ENCODE data around the gene ANTXRL. TPM values are rescaled to one million over a fixed set of nuclear protein-coding genes. Genes with fewer than 3 reads are reported as not detected.
A peak's percentile ranks its signal among the peaks of the same experiment; 100 is the strongest.
"Not testable (repeated sequence)": the region's sequence is repeated elsewhere in the genome, so short reads cannot be mapped to it uniquely, and the experiment has no call there.

Gene ANTXRL
- total RNA-seq, 1 donor from 2014 or later: not detected

DNA sequence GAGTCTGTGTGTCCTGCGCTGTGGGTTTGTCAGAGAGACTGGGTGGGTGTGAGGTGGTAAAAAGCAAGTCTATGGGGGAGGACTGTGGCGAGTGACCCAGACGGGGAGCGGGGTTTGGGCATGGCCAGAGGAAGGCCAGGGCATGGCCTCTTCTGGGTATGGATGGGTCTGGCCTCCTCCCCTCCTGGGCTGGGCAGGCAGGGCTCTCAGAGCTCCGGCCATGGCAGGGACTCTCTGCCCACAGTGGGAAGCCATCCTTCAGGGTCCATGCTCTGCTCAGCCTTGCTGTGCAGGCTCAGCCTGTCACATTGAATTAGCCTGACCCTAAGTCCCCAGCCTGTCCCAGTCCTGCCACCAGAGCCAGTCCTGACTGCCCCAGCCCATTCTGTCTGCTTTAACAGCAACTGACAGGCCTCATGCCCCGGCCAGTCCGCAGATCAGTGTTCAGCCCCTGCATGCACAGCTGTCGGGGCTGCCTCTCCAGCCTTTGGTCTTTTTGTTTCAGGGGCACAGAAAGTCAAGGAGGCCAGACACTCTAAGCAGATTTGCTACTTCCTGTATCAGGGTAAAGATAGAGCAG is 7.9 kb downstream of the ANTXRL start:
- no peak for DNase-seq (ENCODE audit: low read depth in 2 of 2)

DNA sequence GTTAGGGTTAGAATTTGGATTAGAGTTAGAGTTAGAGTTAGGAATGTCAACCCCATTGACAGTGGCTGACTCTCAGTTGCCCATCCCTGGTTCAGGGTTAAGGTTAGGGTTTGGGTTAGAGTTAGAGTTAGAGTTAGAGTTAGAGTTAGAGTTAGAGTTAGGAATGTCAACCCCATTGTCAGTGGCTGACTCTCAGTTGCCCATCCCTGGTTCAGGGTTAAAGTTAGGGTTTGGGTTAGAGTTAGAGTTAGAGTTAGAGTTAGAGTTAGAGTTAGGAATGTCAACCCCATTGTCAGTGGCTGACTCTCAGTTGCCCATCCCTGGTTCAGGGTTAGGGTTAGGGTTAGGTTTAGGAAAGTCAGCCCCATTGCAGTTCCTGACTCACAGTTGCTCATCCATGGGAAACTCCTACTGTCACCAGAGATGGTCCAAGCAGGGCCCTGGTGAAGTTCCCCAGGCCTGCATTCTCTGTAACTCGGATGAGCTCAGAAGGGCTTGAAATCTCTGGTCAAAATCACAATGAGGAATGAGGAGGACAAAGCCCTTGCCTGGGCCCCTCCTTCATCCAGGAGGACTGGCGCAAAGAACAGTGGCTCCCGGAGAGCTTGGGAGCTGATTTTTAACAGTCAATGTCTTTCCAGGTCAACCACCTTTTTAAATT is 8.7 kb downstream of the ANTXRL start:
- DNase-seq (ENCODE audit: low read depth in 2 of 2): not testable (repeated sequence)

DNA sequence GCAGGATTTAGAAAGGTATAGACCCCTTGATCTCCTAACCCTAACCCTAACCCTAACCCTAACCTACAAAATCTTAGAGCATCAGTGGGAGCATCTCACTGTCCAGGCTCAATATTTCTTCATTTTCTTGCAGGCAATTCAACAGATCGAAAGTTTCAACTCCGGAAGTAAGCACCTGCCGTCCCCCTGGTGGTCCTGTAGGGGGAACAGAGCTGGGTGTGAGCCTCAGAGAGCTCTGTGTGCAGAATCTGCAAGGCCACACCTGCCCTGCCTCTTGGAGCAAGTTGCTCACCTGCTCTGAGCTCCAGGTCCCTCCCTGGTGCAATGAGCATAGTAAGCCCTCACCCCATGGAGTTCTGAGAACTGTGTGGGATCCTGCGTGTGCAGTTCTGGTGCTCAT is 9.3 kb downstream of the ANTXRL start:
- not testable (repeated sequence) for DNase-seq (ENCODE audit: low read depth in 2 of 2)

DNA sequence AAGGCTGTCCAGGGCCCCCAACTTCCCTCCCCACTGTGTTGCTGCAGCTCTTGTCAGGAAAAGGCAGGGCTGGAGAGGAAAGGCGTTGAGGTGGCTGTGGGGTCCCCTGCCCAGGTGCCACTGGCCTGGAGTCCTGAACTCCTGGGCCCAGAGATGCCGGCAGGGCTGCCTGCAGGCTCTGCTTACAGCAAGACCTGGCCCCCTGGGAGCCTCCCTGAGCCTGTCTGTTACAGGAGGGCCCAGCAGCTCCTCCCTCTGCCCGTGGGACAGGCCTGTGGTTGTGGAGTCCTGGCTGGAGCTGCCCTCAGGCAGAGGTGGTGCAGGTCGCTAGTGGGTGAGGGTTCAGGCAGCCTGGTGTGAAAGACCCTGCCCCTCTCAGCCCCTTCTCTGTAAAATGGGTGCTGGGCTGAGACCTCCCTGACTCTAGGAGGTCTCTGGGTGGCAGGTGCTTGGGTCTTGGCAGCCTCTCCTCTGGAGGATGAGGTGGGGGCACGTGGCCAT is 9.9 kb downstream of the ANTXRL start:
- DNase-seq (ENCODE audit: low read depth in 2 of 2): no peak

DNA sequence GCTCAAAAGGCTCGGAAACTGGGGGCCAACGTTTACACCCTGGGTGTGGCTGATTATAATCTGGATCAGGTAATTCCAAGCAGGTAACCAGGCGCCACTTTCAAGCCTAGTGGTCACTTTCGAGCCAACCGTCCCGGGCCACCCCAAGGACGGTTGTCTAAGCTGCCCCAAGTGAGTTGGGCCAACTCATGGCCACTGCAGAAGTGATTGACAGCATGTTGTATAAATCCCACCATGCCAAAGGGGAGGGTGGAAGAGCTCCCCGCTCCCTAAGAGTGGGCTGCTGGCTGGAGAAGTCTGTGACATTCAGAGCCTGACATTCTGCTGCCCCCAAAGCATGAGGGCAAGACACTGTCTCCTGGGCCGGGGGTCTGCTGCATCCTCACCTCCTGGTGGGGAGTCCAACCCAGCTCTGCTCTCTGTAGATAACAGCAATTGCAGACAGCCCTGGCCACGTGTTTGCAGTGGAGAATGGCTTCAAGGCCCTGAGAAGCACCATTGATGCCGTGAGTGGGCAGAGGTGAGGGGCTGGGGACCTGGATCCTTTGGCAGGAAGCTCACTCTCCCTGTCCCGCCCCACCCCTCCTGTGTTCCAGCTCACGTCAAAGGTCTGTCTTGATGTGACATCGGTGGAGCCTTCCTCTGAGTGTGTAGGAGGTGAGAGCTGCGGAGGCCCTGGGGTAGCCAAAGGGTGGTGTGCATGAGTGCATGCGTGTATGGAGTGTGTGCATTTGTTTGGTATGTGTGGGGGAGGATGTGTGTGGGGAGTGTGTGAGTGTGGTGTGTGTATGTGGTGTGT is 10.8 kb downstream of the ANTXRL start:
- DNase-seq (ENCODE audit: low read depth in 2 of 2): no peak

DNA sequence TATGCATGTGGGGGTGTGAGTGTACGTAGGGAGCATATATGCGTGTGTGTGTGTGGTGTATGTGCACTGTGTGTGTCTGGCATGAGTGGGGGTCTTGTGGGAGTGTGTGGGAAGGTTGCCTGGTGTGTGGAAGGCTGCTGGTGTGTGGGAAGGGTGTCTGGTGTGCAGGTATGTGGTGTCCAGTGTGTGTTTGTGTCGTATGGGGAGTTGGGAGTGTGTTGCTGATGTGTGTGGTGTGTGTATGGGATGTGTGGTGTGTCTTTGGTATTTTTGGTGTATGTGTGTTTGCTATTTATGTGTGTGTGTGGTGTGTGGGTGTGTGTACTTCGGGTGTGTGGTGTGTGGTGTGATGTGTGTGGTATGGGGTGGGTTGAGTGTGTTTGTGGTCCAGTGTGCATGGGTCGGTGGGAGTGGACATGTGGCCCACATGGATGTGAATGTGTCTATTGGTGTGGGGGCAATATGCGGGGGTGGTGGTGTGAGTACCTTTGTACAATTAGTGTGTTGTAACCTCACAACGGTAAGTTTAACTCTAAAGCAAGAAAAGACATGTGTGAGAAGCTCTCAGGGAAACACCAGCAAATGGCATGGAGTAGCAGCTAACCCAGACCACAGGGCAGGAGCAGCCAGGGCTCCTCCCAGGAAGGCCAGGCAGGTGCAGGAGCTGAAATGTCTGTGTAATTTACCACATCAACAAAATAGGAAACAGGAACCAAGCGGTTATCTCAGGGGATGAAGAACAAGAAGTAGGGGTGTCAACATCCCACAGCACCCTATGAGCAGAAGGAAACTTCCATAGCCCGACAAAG is 11.9 kb downstream of the ANTXRL start:
- DNase-seq (ENCODE audit: low read depth in 2 of 2): no peak

DNA sequence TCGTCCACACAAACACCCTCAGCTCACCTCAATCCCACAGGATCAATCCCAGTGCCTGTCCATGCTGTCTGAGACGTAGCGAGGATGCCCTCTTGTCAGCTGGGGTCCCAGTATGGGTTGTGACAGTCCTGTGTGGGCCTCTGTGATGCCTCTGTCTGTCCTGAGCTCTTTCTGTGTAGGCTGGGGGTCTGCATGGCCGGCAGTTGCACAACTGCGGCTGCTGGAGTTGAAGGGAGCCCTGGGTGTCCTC is 12.4 kb downstream of the ANTXRL start:
- no peak for DNase-seq (ENCODE audit: low read depth in 2 of 2)

DNA sequence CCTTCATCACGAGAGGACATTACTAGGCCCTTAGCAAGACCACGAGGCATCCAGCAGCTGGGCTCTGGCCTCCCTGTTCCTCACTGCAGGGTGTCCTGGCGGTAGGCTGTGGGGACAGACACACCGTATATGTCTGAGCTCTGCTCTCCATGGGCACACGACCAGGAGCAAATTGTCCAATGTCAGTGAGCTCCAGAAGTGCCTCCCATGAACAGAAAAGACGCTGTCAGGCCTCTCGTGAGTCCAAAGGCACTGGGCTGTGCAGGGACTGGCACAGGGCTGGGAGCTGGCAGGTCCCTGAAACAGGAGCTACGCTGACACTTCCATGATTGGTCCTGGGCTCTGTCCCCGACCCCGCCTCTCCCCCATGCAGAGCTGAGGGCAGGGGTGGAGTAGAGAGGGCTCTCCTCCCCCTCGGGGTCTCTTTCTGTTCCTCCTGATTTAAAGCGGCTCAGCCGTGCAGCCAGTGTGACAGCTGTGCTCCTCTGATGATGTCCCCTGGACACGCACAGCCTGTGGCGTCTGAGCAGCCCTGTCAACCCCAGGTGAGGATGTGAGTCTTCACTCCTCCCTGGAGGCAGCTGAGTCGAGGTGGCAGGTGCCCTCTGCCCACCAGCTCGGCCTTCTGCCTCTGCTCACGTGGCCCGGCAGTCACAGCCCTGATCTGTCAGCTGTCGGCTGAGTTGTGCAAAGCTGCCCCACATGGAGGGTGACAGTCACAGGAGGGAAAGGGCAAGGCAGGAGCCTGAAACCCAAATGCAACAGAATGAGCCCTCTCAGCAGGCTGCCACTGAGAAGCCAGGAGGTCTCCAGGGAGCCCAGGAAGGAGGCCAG is 13.0 kb downstream of the ANTXRL start:
- no peak for DNase-seq (ENCODE audit: low read depth in 2 of 2)

DNA sequence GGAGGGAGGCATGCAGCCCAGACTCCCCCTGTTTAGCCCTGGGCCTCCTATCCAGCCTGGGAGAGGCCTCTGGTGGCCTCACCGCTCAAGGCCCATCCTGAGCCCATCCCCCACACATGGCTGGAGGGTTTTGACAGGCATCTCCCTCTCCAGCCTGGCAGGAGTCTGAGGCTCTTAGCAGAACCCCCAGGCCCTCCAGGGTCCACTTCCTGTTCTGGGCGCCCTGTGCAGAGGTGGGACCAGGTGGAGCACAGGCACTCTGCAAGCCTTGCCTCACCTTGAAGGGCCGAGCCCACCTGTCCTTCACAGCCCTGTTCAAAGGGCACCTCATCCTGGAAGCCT is 13.5 kb downstream of the ANTXRL start:
- not testable (repeated sequence) for DNase-seq (ENCODE audit: low read depth in 2 of 2)

DNA sequence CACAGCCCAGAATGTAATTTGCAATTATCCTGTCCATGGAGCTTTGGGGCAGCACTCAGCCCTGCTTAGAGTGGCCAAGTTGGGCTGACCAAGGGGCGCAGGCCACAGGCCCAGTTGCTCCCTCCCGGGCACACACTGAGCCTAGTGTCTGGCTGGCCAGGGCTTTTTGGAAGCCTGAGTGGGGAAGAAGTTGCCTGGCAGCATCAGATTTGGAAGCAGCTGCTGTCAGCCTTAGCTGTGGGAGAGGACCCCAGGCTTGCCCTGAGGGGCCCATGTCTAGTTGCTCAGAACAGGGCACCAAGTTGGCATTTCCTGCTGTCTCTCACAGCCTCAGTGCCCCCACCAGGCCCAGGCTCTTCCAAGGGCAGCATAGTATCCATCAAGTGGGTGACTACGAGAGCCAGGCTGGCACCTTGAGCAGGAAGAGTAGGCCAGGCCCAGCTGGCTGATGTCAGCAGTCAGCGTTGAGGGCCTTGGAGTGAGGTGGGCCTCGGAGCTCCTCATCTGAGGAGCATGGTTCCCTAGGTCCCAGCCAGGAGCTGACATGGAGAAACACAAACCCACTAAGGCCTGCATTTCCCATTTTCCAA is 14.4 kb downstream of the ANTXRL start:
- DNase-seq (ENCODE audit: low read depth in 2 of 2): no peak

DNA sequence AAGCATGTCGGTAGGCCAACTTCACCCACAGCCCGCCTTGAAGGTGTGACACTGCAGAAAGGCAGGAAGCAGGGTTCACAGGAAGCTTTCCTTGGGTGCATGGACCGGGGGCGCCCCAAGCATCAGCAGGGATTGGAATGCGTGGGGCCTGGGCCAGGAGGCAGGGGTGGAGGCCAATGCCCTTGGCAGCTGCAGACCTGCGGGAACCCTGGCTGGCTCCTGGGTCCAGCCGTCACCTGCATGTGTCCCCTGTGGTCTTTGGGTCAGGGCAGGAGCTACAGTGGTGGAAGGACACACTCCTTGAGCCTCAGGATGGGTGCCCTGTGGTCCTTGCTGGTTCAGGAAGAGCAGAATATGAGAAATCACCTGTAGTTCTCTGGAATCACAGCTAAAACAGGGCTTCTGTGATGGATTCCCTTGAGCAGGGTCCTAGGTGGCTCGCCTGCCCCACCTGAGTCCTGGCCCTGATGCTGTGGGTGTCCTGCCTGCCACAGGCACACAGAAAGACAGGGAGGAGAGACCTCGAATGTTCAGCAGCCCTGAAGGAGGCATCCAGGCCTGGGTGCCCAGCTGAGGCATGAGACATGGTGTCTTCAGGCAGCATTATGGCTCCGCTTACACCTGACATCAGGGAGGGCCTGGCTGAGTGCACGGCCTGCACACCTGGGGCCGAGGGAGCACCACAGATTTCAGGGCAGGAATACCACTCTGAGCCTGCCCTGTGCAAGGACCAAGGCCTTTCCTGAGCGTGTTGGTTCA is 15.1 kb downstream of the ANTXRL start:
- DNase-seq (ENCODE audit: low read depth in 2 of 2): no peak

DNA sequence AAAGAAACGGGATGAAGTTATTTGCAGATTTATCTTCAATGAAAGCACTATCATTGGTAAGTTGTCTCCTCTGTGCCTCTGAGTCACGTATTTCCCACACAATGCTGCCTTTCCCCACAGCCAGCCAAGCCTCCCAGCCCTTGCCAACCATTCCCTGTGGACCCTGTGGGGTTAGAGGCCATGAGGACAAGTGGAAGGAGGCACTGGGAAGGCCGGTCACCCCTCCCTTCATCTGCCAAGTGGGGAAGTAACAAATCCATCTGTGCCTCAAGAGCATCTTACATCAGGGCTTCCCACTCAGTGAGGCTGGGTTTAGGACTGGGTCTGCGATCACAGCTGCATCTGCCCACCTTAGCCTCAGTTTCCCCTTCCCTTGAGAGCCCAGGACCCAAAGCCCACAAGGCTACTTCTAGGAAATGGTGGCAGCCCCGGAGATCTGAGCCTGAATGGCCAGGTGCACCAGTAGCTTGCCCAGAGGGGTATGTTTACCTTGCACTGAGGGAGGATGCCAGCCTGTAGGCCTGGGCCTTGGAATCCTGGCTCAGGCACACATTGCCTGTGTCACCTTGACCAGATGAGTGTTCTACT is 16.1 kb downstream of the ANTXRL start:
- DNase-seq (ENCODE audit: low read depth in 2 of 2): not testable (repeated sequence)

DNA sequence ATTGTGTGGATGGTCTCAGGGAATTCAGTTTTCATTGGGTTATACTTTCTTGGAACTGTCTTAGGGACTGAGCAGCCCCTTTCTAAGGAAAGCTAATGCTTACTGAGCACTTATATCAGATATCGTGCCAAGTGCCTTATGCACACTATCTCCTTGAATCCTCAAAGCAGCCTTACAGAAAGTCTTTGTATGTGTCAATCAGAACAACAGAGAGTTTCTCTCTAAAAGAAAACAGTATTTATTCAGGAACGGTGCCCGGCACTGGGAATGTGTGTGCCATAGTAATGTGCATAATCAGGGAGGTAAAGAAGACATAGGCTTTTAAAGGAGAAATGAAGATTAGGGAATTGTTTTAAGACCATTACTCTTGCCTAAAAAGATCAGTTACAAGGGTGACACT is 17.3 kb downstream of the ANTXRL start:
- DNase-seq (ENCODE audit: low read depth in 2 of 2): no peak

DNA sequence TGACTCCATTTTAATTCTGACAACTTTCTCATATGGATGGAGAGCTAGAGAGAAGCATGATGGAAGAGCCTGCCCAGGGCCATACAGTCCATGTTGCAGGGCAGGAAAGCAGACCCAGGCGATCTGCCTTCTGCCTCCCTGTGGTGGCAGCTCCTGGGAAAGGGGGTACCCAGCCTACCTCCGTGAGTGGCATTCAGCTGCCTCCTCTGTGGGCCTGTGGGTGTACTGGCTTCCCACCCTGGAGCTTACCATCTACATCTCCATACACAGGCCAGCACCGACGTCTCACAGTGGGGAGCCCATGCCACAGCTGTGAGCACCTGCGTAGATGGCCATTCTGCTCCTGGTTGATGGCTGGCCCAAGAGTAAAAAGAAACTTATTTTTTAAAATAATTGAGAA is 17.9 kb downstream of the ANTXRL start:
- not testable (repeated sequence) for DNase-seq (ENCODE audit: low read depth in 2 of 2)

DNA sequence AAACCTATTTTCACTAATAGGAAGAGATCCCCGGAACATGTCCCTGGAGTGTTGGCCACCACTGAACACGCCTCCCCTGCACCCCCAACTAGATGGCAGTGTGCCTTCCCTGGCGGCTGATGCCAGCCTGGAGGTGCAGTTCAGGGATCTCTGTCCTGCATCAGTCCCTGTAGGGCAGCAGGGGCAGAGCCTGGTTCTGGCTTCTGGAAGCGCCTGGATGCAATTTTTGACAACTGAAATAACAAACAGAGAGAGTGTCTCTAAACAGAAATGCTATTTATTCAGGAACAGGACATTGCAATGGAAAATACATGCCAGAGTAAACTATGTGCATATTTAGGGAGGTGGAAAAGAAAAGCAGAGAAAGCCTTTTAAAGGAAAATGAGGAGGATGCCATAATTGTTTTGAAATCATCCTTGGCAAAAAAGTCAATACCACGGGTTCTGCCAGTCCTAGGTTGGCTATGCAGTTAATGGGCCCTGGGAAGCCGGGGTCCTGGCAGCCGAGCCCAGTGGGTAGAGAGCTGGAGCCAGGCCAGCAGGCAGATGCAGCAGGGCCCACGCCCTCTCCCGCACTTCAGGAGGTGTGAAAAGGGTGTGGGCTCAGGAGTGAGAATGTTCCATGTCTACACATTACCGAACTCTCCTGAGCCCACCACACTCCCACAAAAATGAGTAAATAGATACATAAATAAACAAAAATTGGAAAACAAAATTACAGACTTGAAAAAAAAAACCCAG is 18.5 kb downstream of the ANTXRL start:
- peak in 1 of 2 donors; percentile 76 for DNase-seq (ENCODE audit: low read depth in 2 of 2)

DNA sequence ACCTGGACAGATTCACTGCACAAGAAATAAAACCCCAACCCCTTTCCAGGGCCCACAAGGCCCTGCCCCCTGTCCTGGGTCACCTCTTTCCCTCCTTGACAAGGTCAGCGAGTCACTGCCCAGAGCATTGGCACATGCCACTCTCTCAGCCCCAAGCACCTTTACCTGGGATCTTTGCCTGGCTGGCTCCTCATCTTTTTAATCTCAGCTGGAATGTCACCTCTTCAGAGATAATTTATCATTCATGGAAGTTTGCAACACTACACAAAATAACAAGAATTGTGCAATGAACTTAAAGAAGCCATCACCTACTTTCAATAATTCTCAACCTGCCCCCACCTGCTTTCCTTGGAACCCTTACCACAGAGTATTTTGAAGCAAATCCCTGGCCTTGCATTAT is 19.2 kb downstream of the ANTXRL start:
- DNase-seq (ENCODE audit: low read depth in 2 of 2): no peak

DNA sequence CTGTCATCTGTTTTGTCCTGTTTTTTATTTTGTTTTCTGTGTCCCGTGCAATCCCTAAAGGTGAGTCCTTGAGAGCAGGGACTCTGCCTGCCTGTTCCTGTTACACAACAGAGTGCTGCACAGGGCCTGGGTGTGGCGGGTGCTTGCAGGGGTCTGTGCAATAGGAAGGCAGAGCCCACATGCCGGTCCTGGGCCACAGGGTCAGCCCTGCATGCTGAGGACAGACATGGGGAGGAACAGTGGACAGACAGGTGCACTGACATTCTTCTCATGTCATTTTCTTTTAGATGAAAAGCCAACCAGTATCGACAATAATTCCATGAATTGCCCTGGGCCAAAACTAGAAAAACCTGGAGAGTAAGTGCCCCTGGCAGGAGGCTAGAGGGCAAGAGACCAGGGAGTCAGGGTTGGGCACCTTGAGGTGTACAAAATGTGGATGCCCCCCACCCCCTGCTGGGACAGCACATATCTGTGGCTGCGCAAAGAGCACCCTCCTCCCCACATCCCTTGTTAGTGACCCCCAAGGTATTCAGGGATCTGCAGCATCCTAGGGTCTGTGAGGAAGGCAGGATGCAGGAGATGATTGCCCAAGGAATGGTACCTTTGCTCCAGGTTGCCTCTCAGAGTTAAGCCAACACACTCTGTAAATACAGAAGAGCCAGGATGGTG is 19.9 kb downstream of the ANTXRL start:
- DNase-seq (ENCODE audit: low read depth in 2 of 2): no peak

All from dermis microvascular lymphatic vessel endothelial cell (primary cell).